Measurements from ENCODE around the gene NT5DC1.

NT5DC1 gene

DNA sequence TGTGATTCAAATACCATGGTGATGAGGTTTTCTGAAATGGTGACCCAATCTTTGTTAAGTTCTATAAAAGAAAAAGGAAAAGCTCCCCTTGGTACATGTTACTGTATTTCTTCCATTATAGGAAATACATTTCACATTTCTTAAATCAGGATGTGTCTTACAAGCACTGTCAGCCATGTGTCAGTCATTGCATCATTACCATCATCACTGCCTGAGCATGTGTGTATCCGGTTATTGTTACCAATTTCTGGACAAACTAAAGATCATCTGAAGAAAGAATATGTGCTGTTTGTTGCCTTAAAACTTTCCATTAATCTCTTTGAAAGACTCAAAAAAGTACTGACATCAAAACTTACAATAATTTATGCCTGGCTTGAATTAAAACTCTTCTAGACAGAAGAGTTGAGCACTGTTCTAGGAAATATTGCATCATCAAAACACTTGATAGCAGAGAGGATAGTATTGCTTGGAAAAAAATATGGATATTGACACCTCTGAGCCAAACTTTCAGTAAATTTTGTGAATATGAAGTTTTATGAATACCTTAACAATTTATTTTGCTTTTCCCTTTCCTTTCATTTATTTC lies 186.2 kb downstream of the NT5DC1 start:
- TF ChIP-seq, protein P1, sequence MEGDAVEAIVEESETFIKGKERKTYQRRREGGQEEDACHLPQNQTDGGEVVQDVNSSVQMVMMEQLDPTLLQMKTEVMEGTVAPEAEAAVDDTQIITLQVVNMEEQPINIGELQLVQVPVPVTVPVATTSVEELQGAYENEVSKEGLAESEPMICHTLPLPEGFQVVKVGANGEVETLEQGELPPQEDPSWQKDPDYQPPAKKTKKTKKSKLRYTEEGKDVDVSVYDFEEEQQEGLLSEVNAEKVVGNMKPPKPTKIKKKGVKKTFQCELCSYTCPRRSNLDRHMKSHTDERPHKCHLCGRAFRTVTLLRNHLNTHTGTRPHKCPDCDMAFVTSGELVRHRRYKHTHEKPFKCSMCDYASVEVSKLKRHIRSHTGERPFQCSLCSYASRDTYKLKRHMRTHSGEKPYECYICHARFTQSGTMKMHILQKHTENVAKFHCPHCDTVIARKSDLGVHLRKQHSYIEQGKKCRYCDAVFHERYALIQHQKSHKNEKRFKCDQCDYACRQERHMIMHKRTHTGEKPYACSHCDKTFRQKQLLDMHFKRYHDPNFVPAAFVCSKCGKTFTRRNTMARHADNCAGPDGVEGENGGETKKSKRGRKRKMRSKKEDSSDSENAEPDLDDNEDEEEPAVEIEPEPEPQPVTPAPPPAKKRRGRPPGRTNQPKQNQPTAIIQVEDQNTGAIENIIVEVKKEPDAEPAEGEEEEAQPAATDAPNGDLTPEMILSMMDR (conservative IDR thresholded peaks at IDR 0.05) = no peak
- TF ChIP-seq ZFX (IDR thresholded peaks at IDR 0.05) = no peak
- no peak overlapping the region for H3K27ac ChIP-seq

DNA sequence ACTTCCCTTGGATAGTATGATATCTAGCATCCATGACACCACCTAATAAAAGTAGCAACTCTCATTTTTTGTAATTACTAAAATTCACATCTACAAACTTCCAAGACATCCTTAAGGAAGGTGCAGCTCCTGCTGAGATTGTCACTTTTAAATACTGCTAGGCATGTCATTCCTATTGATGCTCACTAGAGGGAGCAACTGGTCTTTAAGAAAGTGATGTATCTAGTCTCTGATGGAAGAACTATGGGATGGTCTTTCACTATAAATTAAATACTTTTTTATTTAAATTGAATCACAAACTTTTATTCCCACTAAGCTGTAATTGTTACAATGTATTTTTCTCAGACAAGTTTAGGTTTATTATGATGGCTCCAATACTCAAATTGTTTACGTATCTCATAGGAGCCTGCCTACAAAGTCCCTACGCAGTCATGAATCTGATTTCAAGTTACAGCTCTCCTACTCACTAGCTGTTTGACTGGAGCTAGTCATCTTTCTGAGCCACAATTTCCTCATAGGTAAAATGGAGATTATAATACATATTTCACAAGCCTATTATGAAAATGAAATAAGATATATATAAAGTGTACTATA lies 187.1 kb downstream of the NT5DC1 start:
- TF ChIP-seq, protein P1 (conservative IDR thresholded peaks at IDR 0.05) = peak; percentile 85
- no peak for TF ChIP-seq ZFX (IDR thresholded peaks at IDR 0.05)
- no peak overlapping the region for H3K27ac ChIP-seq

DNA sequence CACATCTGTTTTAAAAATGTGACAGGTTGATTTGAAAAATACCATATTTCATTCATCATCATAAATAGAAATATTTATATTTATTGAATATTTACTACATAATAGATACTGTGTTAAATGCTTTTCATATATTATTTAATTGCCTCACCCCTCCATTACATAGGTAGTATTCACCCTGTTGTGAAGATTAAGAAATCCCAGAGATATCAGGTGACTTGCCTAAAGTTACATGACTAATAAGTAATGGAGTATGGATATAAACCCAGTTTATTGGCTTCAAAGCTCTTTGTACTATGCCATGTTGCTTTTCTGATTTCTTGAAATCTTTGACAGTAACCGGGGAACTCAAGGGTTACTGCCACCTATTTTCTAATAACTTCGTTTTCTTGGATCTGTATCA lies 189.2 kb downstream of the NT5DC1 start:
- no peak overlapping the region for H3K27ac ChIP-seq
- TF ChIP-seq, protein P1 (conservative IDR thresholded peaks at IDR 0.05) = no peak
- TF ChIP-seq ZFX (IDR thresholded peaks at IDR 0.05) = no peak

DNA sequence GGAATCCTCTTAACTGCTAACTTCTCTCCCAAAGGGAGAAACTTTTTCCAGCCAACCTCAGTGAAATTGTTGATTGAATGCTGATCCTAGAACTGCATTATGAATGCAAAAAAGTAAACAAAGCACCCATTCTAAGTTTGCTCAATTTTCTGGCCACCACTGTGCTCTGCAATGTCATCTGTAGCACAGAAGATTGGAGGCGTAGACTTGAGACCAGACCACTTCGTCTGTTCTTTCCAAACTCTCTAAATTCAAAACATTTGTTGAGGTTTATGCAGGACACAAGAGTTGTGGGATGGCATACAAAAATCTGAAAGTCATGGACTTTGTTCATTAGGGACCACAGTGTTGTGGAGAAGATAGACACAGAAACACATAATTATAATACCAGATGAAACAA lies 190.1 kb downstream of the NT5DC1 start:
- H3K27ac ChIP-seq = no peak overlapping the region
- TF ChIP-seq, protein P1 (conservative IDR thresholded peaks at IDR 0.05) = no peak
- no peak for TF ChIP-seq ZFX (IDR thresholded peaks at IDR 0.05)

DNA sequence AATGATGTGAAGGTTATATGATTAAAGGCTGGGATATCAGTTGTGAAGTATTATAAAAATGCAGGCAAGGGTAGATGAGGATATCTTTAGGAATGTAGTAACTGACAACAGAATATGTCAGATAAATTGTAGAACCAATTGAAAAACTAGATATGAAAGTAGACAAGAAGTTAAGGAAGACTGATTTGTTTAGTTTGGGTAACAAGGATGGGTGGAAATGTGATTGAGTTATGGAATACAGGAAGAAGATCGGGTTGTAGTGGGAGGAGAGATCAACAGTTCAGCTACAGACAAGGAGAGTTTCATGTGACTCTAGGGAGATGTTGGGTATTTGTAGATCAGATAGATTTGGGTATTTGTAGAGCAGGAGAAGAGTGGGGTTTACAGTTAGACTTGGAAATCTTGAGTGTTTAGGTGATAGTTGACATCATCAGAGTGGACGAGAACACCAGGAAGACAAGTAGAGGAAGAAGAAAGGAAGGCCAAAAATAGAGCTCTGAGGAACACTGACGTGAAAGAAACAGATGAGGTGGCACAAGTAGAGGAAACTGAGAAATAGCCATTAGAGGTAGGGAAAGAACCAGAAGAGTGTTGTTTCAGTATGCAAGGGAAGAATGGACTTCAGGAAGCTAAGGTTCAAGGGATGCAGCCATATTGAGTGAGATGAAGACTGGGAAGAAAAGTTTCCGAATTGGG lies 191.2 kb downstream of the NT5DC1 start:
- TF ChIP-seq ZFX (IDR thresholded peaks at IDR 0.05) = no peak
- TF ChIP-seq, protein P1 (conservative IDR thresholded peaks at IDR 0.05) = no peak
- H3K27ac ChIP-seq = no peak overlapping the region

DNA sequence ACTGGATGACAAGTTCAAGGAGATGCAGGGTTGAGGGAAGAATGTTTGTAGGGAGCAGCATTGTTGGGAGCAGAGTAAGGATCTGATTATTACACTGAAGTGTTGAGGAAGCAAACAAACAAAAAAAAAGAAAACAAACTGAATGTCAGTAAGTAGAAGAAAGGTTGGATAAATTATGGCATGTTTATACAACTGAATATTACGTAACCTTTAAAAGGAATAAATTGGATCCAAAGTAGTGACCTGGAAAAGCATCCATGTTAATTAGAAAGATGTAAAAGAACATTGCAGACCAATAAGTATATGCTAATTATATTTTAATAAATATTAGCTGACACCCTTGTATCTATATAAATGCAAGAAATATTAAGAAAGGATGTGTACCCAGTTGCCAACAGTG lies 191.9 kb downstream of the NT5DC1 start:
- H3K27ac ChIP-seq = no peak overlapping the region
- TF ChIP-seq ZFX (IDR thresholded peaks at IDR 0.05) = no peak
- TF ChIP-seq, protein P1 (conservative IDR thresholded peaks at IDR 0.05) = no peak

DNA sequence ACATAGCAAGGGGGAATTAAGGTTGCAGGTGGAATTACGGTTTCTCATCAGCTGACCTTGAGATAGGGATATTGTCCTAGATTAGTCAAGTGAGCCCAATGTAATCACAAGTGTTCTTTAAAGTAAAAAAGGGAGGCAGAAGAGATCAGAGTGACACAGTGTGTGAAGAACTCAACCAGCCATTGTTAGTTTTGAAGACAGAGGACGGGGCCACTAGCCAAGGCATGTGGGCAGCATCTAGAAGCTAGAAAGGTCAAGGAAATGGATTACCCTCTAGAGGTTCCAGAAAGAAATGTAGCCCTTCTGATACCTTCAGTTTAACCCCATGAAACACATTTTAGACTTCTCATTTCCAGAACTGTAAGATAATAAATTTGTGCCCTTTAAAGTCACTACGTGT lies 197.6 kb downstream of the NT5DC1 start:
- TF ChIP-seq, protein P1 (conservative IDR thresholded peaks at IDR 0.05) = no peak
- TF ChIP-seq ZFX (IDR thresholded peaks at IDR 0.05) = no peak
- no peak overlapping the region for H3K27ac ChIP-seq
